ENCODE data around the gene CBLN3. TPM values are rescaled to one million over a fixed set of nuclear protein-coding genes. Genes with fewer than 3 reads are reported as not detected.

CBLN3 gene
- total and polyA plus RNA-seq, 2 of the 4 experiments (the other 2 are of a cell fraction) = 0.72 to 4.5 TPM

GRCh38 chr14:24431569-24432258, 2.2 kb upstream of the CBLN3 start (continued):
- TF ChIP-seq CTCF (conservative IDR thresholded peaks at IDR 0.05; ENCODE audit: low read depth, low read length) (peak; percentile 98), RFX5 (IDR thresholded peaks at IDR 0.05; ENCODE audit: low read depth, low read length) (no peak)

Data from IMR-90 (cell line).